Stimulated activated CD8-positive, alpha-beta memory T cell treated with anti-CD3 and anti-CD28 coated beads, Interleukin-7, amount 100 ng/mL, for 1 hour (primary cell): ENCODE measurements around the gene DNMT3L.
"Not testable (repeated sequence)": the region's sequence is repeated elsewhere in the genome, so short reads cannot be mapped to it uniquely, and the experiment has no call there.

Experiments
- DNase-seq, 2 donors: peaks; one replicate each; pipeline ENCODE4 v3.0.0-alpha.2; 2020; ENCODE audit warnings: low read depth in 2 of 2

The DNMT3L gene

DNA sequence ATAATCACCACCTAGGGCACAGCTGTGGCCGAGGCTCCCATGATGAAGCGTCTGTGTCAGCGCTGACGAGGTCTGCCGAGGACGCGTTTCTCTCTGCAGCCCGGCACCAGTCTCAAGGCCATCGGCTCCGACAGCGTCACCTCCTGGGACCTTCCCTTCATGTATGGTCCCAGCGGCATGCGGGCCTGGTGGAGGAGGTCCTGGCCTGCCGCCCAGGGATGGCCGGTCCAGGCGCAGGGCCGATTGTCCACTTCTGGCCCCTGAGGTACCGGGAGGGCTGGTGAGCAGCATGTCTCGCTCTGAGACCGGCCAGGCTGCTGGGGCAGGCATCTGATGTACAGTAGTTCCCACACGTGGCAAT, 64.6 kb downstream of the DNMT3L start:
- DNase-seq, result not testable (repeated sequence)
